CD4-positive, alpha-beta T cell treated with Interleukin-21 for 1 hour (primary cell): ENCODE measurements around the gene SEMA3B.
A peak's percentile ranks its signal among the peaks of the same experiment; 100 is the strongest.
"Not testable (repeated sequence)": the region's sequence is repeated elsewhere in the genome, so short reads cannot be mapped to it uniquely, and the experiment has no call there.

Experiments used
- DNase-seq: peaks from one replicate; pipeline ENCODE4 v3.0.0-alpha.2; 2020

The SEMA3B gene

DNA sequence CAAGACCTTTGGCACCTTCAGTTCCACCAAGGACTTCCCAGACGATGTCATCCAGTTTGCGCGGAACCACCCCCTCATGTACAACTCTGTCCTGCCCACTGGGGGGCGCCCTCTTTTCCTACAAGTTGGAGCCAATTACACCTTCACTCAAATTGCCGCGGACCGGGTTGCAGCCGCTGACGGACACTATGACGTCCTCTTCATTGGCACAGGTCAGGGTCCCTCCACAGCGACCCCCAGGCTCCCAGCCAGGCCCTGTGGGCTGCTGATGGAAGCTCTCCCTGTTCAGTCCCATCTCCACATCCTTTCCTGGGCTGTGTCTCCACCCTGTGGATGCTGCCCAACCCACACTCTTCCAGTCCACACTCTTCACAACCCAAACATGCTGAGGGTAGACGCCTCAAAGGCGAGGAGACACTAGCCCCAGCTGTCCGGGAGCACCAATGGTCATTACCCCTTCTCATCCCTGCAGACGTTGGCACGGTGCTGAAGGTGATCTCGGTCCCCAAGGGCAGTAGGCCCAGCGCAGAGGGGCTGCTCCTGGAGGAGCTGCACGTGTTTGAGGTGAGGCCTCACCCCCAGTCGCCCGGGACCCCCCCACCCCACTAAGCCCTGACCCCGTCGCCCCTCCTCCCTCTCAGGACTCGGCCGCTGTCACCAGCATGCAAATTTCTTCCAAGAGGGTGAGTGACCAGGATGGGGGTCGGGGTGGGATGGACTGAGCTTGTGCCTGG, 5.6 kb downstream of the SEMA3B start:
- peak; percentile 72 for DNase-seq

GRCh38 chr3:50275141-50275995, 6.4 kb downstream of the SEMA3B start:
- DNase-seq = no peak

DNA sequence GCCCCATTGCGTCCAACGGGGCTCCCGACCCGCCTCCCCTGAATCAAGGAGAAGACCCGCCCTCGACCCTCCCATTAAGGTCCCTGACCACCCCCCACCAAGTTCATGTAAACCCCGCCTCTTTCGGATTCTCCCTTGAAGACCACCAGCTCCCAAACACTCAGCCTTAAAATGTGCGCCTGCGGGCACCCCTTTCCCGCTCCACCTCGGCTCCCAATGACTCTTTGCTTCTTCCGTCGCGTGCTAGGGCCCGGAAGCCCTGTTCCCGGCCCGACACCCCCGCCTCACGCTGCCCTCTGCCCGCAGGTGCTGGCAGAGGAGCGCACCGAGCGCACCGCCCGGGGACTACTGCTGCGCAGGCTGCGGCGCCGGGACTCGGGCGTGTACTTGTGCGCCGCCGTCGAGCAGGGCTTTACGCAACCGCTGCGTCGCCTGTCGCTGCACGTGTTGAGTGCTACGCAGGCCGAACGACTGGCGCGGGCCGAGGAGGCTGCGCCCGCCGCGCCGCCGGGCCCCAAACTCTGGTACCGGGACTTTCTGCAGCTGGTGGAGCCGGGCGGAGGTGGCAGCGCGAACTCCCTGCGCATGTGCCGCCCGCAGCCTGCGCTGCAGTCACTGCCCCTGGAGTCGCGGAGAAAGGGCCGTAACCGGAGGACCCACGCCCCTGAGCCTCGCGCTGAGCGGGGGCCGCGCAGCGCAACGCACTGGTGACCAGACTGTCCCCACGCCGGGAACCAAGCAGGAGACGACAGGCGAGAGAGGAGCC, 7.2 kb downstream of the SEMA3B start:
- peak; percentile 24 for DNase-seq

- DNase-seq = no peak
Observed at GRCh38 chr3:50276762-50277101, 7.8 kb downstream of the SEMA3B start.

DNA sequence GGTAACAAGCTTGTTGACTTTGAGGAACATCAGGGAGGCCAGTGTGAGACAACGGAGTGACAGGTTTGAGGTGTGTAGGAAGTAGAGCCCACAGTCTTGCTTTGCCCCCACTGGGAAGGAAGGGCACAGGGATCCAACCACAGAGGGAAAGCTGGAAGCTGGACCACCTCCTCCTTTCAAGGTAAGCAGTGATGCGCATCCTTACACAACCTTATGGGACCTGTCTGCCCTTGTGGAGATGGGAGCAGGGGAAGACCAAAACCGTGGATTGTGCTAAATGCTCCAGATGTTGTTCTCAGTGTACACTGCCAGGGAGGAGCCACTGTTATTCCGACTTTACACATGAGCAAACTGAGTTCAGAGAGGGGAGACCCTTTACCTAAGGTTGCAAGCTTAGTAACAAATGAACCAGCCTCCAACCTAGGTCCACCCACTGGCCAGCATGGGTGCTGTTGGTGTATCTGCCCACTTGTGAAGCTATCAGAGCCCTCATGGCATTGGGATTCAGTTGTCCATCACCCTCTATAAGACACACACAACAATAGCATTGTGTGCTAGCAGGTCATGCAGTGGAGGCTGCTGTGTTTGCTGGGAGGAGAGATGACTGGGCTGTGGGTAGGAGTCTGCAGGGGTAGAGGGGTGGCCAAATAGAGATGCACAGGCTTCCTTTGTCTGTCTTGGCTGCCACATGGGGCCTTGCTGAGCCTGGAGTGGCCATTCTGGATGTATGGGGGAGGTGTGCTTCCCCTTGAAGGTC, 9.4 kb downstream of the SEMA3B start:
- no peak for DNase-seq

- no peak for DNase-seq
Observed at GRCh38 chr3:50278880-50279224, 9.9 kb downstream of the SEMA3B start, which contains the start of gene LSMEM2. TSS of gene LSMEM2 (plus strand) at chr3:50279087. CDS start at chr3:50279114, 27 bp downstream.

- DNase-seq = no peak
Observed at GRCh38 chr3:50279255-50280016, 10.5 kb downstream of the SEMA3B start.

DNA sequence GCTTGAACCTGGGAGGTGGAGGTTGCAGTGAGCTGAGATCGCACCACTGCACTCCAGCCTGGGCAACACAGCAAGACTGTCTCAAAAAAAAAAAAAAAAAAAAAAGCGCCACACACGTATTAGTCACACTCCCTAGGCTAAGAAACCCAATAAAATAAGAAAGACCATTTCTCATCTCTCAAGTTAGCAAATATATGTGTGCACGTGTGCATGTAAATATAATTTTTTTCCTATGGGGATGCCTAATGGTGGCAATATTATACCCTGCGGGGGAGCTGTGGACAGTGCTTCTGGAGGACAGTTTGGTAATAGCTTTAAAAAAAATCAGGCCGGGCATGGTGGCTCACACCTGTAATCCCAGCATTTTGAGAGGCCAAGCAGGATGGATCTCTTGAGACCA, 15.2 kb downstream of the SEMA3B start:
- not testable (repeated sequence) for DNase-seq

DNA sequence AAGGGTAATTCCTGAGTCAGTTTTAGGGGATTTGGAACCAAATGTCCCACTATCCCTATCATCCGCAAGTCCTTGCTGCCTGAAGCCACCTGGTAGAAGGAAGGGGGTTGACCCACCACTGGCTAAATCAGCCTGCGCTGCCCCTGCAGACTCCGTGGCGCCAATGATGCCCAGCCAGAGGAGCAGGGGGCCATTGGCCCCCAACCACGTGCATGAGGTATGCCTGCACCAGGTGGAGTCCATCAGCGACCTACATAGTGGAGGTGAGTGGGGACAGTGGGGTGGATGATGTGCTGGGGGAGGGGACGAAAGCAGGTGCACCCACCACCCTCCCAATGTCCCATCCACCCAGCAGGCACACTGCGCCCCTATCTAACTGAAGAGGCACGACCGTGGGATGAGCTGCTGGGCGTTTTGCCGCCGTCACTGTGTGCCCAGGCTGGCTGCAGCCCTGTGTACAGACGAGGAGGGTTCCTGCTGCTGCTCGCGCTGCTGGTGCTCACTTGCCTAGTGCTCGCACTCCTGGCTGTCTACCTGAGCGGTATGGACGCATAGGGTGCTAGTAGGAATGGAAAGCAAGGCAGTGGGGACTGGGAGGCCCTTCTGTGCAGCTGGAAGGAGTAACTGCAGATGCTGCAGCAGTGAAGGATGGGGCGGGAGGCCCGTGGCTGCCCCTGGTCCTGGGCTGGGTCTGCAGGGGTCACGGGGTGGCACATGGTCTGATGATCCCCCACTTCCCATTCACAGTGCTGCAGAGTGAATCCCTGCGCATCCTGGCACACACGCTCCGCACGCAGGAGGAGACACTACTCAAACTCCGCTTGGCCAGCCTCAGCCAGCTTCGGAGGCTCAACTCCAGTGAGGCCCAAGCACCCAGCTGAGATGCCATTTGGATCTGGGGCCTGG, 17.6 kb downstream of the SEMA3B start:
- DNase-seq = no peak

DNA sequence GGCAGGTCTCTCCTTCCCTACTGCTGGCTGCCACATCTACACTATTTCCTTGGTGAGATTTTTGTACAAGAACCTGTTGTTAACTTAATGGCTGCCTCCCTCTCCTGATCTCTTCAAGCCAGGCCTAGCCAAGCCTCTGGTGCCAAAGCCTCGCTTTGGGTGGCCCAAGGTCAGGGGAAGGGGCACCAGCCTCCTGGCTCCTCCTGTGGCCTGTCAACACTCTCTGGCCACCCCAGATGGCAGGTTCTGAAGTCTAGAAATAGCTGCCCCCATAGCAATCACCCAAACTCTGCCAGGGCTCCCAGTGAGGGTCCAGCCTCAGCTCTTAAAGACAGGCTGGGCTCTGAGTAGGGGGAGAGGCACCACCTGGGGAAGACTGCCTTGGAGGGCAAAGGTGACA, 18.3 kb downstream of the SEMA3B start:
- DNase-seq = no peak

DNA sequence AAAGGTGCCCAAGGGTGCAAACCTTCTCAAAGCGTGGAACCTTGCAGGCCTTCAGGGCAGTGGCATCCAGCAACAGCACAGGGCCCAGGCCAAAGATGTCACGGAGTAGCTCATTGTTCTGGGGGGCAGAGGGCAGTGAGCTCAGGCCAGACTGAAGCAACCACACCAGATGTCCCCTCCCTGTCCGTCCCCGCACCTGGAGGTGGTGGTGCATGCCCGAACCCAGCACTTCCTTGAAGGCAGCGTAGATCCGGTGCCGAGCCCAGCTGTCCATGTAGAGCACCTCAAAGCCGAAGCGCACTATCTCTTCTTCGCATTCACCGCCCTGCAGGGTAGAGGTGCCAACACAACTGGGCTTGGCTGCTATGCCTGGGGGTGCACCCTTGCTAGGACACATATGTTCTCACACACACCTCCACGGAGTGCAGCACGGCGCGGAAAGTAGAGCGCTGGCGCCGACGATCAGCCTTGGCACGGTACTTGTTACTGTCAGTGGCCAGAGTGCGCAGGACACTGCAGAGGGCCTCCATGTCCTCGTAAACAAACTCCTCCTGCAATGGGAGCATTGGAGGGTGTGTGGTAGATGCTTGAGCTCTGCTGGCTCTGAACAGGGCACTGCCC, 19.6 kb downstream of the SEMA3B start:
- no peak for DNase-seq

DNA sequence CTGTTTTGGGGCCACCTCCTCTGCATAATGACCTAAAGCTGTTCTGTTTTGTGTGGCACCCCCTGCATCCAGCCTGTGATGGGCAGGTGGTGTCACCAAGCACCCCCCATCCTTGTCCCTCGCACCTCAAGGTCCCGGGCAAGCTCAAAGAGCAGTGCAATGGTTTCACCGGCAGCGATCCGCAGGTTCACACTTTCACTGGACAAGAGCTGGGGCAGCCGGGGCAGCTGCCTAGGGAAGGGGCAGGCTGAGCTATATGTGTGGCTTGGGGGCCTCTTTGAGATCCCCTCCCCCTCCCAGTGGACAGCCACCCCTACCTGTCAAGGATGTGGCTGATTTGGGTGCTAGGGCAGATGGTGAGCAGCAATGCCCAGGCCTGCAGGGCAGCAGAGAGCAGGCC, 20.2 kb downstream of the SEMA3B start:
- no peak for DNase-seq

DNA sequence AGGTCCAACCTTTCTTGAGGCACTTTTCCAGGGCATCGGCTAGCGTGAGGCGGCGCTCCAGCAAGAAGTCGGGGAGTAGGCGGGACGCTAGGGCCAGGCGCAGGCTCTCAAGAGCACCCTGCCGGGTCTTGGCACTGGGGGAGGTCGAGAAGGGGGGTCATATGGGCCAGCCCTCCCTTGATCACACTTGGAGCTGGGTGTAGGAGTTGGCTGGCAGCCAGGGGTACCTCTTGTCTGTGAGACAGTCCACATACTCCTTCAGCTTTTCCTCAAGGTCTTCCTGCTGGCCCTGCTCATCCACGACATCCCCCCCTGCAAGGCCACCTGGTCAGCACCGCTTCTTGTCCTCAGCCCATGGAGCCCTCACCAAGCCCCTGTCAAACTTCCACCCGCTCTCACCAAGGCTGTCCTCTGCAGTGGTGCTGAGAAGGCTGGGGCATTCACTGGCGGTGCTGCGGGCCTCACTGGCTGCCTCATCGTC, 21.3 kb downstream of the SEMA3B start:
- DNase-seq = no peak

GRCh38 chr3:50292159-50293078, 23.5 kb downstream of the SEMA3B start, which contains the start of gene IFRD2:
TSS of gene IFRD2 (minus strand) at chr3:50292429. CDS start at chr3:50292274, 155 bp downstream.
- peak; percentile 97 for DNase-seq

DNA sequence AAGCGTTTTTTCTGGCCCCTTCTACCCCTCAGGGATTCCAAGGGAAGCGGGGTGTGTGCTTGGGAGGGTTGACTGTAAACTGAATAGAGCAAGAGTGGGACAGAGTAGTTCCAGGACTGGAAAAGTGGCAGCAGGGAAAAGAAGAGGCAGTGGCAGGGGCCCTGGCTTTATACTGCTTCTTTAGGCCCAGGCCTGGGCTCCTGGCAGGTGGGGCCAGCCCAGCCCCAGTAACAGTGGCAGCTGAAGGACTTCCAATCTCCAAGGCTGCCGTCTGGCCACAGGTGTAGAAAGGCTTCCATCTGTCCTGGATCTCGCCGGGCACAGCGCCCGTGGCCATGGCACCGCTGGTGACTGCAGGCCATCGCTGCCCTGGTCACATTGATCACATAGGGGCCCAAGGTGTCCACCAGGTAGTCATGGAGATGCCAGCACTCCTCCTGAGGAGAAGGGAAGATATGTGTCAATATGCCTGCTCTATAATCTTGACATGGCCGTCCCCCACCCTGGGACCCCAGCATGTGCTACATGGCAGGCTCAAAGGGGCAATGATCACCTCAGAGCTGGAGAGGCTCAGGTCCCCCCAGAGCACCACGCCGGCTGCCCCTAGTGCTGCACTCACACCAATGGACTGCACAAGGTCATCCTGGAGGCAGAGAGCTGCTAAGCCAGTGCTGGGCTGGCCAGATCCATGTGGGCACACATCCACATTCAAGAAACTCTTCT, 24.3 kb downstream of the SEMA3B start:
- DNase-seq = no peak

DNA sequence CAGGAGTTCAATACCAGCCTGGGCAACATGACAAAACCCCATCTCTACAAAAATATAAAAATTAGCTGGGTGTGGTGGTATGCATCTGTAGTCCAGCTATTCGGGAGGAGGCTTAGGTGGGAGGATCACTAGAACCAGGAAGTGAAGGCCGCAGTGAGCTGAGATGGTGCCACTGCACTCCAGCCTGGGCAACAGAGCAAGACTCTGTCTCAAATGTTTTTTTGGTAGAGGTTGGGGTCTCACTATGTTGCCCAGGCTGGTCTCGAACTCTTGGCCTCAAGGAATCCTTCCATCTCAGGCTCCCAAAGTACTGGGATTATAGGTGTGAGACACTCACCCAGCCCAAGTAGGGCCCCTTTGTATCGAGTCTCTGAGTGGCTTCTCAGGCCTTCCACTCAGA, 25.1 kb downstream of the SEMA3B start:
- DNase-seq = no peak

GRCh38 chr3:50294492-50295403, 25.8 kb downstream of the SEMA3B start:
- DNase-seq = no peak
